CD4-positive, alpha-beta T cell (primary cell): ENCODE data around the gene PIK3R1. TPM values are rescaled to one million over a fixed set of nuclear protein-coding genes. Genes with fewer than 3 reads are reported as not detected.

Experiments used
- ATAC-seq: fragments of 200-7000 bp; cut with Tn5 transposase; one replicate; pipeline ENCODE4 v1.10.0; 2022; ENCODE audit warnings: mild to moderate bottlenecking; ENCODE audit not compliant: poor library complexity
- CTCF ChIA-PET: fragments of 350-600 bp; sonication (Branson Sonifier 250); formaldehyde crosslinking; loops from one replicate; lab custom pipeline; 2021; ENCODE audit warnings: antibody characterized with exemption, inconsistent platforms; lab: Charles Lee
- POLR2A ChIA-PET: fragments of 350-600 bp; sonication (Branson Sonifier 250); formaldehyde crosslinking; loops from one replicate; lab custom pipeline; 2021; ENCODE audit warnings: antibody characterized with exemption, inconsistent platforms; lab: Charles Lee
- DNase-seq, 14 experiments: peaks; one replicate each; pipeline ENCODE4 v3.0.0-alpha.2; 2013 to 2020; ENCODE audit warnings: mixed read lengths in 2 of 14
- H3K27ac ChIP-seq, 2 donors: one replicate each; pipeline versions ENCODE4 v1.5.1 to v1.7.0; 2013; ENCODE audit warnings: low read length in 2 of 2, low read depth in 1 of 2, mild to moderate bottlenecking in 1 of 2
- H3K27me3 ChIP-seq, 2 experiments: 1 replicate in 1 of 2; 2 replicates in 1 of 2; pipeline versions ENCODE4 v1.6.1 to v1.7.0; 2013; ENCODE audit warnings: low read length in 2 of 2, control low read depth in 1 of 2, mild to moderate bottlenecking in 1 of 2, moderate library complexity in 1 of 2; ENCODE audit not compliant: insufficient read depth in 2 of 2, control insufficient read depth in 1 of 2
- H3K36me3 ChIP-seq: one replicate; pipeline ENCODE4 v1.6.1; 2013; ENCODE audit warnings: low read length, control low read depth; ENCODE audit not compliant: insufficient read depth
- H3K4me1 ChIP-seq: one replicate; pipeline ENCODE4 v1.6.1; 2013; ENCODE audit warnings: low read length, control low read depth; ENCODE audit not compliant: insufficient read depth
- H3K4me3 ChIP-seq: one replicate; pipeline ENCODE4 v1.5.1; 2013; ENCODE audit warnings: mild to moderate bottlenecking, low read length, moderate library complexity
- H3K9me3 ChIP-seq, 2 experiments: 1 replicate in 1 of 2; 2 replicates in 1 of 2; pipeline versions ENCODE4 v1.6.1 to v1.7.0; 2013; ENCODE audit warnings: low read length in 2 of 2, mild to moderate bottlenecking in 2 of 2, control low read depth in 1 of 2, moderate library complexity in 1 of 2; ENCODE audit not compliant: control insufficient read depth in 1 of 2, insufficient read depth in 1 of 2
- H3K27ac Mint-ChIP-seq: one replicate; pipeline ENCODE4 v1.8.0; 2020; ENCODE audit warnings: mixed read lengths
- H3K27me3 Mint-ChIP-seq: one replicate; pipeline ENCODE4 v1.8.0; 2021; ENCODE audit warnings: mixed read lengths
- H3K36me3 Mint-ChIP-seq: one replicate; pipeline ENCODE4 v1.8.0; 2021; ENCODE audit warnings: low read depth, mixed read lengths
- H3K4me1 Mint-ChIP-seq: one replicate; pipeline ENCODE4 v1.8.0; 2021; ENCODE audit warnings: low read depth, mixed read lengths
- H3K4me3 Mint-ChIP-seq: one replicate; pipeline ENCODE4 v1.8.0; 2020; ENCODE audit warnings: mild to moderate bottlenecking, mixed read lengths
- H3K9me3 Mint-ChIP-seq: one replicate; pipeline ENCODE4 v1.8.0; 2020; ENCODE audit warnings: mixed read lengths
- intact Hi-C, 2 experiments: fragments of 100-400 bp; cut with DNase I in 1 of 2; cut with micrococcal nuclease in 1 of 2; formaldehyde crosslinking; loops; one replicate each; pipeline versions ENCODE4 v1.15.1 to v1.9.0; 2023 to 2025; cut with DNase I, micrococcal nuclease
- total RNA-seq, 174 experiments: library from RNA in 2 of 174; stranded (reverse) in 2 of 174; gene quantifications; one replicate each; pipeline ENCODE4 v1.2.3 and lab custom pipeline; 2021 to 2026
- TF ChIP-seq, protein P1 (sequence below): fragments of 200-600 bp; IDR thresholded peaks from one replicate; pipeline ENCODE4 v1.8.0; 2022; ENCODE audit warnings: antibody characterized with exemption, mild to moderate bottlenecking

Gene PIK3R1
- total RNA-seq, 2 experiments from 2014 or later: 455 to 459 TPM

DNA sequence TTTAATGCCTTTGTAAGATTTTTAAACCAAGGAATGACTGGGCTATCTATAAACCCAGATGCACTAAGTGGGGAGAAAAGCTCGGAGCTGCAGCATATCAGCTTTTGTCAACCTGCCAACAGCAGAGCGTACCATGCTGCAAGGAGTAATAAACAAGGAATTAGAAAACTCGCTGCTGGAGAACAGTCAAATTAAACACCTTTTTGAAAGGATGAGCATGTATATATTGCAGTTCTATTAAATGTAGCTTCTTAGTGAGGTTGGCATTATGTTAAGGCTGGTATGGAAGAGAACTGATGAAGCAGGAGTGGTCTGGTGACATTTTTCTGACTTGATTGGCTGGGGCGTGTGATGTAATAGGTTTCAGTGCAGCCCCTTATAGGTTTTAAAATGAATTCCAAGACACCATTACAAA is 74.7 kb downstream of the PIK3R1 start:
- Mint-ChIP-seq H3K4me1 (peaks cover 75% of the 10 kb centered on the region), H3K36me3 (peaks cover 93% of the 10 kb centered on the region), H3K27ac (peak overlapping the region; percentile 91), H3K9me3 (no peaks in the 10 kb centered on the region), H3K4me3 (peak overlapping the region; percentile 94), H3K27me3 (no peaks in the 10 kb centered on the region)
- ChIA-PET POLR2A (interaction anchor here (0.6 to 1.2 kb wide), 2 partner anchors 10 to 34 kb away, joined by 3 read pairs; no protein-coding TSS in a partner anchor), CTCF (interaction anchor here (1.6 kb wide), 1 partner anchor 75 kb away, joined by 3 read pairs; the partner anchor contains the start of gene PIK3R1)
- Histone ChIP-seq H3K36me3 (peaks cover 39% of the 10 kb centered on the region), H3K4me1 (peaks cover 32% of the 10 kb centered on the region), H3K4me3 (no peak overlapping the region), H3K27ac (no peak overlapping the region), H3K9me3 (no peaks in the 10 kb centered on the region), H3K27me3 (no peaks in the 10 kb centered on the region)
- intact Hi-C loops: no loop called here
- TF ChIP-seq, protein P1, sequence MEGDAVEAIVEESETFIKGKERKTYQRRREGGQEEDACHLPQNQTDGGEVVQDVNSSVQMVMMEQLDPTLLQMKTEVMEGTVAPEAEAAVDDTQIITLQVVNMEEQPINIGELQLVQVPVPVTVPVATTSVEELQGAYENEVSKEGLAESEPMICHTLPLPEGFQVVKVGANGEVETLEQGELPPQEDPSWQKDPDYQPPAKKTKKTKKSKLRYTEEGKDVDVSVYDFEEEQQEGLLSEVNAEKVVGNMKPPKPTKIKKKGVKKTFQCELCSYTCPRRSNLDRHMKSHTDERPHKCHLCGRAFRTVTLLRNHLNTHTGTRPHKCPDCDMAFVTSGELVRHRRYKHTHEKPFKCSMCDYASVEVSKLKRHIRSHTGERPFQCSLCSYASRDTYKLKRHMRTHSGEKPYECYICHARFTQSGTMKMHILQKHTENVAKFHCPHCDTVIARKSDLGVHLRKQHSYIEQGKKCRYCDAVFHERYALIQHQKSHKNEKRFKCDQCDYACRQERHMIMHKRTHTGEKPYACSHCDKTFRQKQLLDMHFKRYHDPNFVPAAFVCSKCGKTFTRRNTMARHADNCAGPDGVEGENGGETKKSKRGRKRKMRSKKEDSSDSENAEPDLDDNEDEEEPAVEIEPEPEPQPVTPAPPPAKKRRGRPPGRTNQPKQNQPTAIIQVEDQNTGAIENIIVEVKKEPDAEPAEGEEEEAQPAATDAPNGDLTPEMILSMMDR: no peak
- ATAC-seq (no peak), DNase-seq (no peak)

DNA sequence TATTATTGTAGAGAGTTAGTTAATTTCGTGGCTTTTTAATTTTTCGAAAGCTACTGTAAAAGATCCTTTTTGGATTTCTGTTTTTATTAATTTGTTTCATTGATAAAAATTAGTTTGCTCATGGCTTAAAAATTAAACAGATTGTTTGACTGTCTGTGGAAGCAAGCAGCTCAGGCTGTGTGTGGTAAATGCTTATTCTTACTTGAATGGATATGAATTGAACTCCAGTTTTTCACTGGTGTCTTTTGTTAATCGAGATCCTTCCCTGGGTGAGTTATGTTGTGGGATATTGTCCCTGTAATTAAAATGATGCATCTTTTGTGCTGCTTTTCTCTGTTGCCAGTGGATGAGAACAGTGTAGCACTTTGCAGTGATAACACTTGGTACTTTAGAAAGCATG is 75.3 kb downstream of the PIK3R1 start:
- Mint-ChIP-seq H3K4me1 (peaks cover 70% of the 10 kb centered on the region), H3K4me3 (peak overlapping the region; percentile 39), H3K9me3 (no peaks in the 10 kb centered on the region), H3K27me3 (no peaks in the 10 kb centered on the region), H3K36me3 (peaks cover 93% of the 10 kb centered on the region), H3K27ac (peak overlapping the region; percentile 91)
- H3K36me3 ChIP-seq: peaks cover 41% of the 10 kb centered on the region
- no peak overlapping the region for H3K4me3 ChIP-seq
- TF ChIP-seq, protein P1: no peak
- ATAC-seq (no peak), DNase-seq (no peak)
- peaks cover 29% of the 10 kb centered on the region for H3K4me1 ChIP-seq
- H3K27ac ChIP-seq: no peak overlapping the region
- ChIA-PET POLR2A (interaction anchor here (0.6 to 1.2 kb wide), 3 partner anchors 9 to 35 kb away, joined by 3 read pairs; no protein-coding TSS in a partner anchor), CTCF (interaction anchor here (1.6 kb wide), 1 partner anchor 75 kb away, joined by 3 read pairs; the partner anchor contains the start of gene PIK3R1)
- no peaks in the 10 kb centered on the region for H3K27me3 ChIP-seq
- intact Hi-C loops: no loop called here
- H3K9me3 ChIP-seq: no peaks in the 10 kb centered on the region

DNA sequence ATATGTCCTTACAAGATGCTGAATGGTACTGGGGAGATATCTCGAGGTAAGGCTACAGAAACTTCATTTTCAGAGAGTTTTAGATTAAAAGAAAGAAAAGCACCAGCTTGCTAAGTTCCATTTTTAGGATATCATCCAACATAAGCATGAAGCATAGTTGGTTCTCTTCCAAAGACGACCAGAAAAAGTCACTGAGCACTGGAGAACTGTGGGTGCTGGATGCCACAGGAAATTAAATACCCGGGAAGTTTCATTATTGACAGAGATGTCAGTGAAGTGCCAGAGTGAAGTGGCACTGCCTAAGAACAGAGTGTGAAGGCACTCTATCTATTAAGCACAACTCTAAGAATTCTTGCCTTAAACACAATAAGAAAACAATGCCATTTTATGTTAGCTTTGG is 76.8 kb downstream of the PIK3R1 start:
- peaks cover 51% of the 10 kb centered on the region for H3K36me3 ChIP-seq
- no peaks in the 10 kb centered on the region for H3K27me3 ChIP-seq
- H3K27ac ChIP-seq: no peak overlapping the region
- Mint-ChIP-seq H3K36me3 (peaks cover 94% of the 10 kb centered on the region), H3K9me3 (no peaks in the 10 kb centered on the region), H3K27ac (peak overlapping the region; percentile 34), H3K27me3 (no peaks in the 10 kb centered on the region), H3K4me3 (no peak overlapping the region), H3K4me1 (peaks cover 61% of the 10 kb centered on the region)
- no peaks in the 10 kb centered on the region for H3K9me3 ChIP-seq
- ATAC-seq (no peak), DNase-seq (no peak)
- intact Hi-C loops: no loop called here
- ChIA-PET POLR2A (no interaction called here), CTCF (no interaction called here)
- TF ChIP-seq, protein P1: no peak
- no peak overlapping the region for H3K4me3 ChIP-seq
- H3K4me1 ChIP-seq: peaks cover 21% of the 10 kb centered on the region
